ENCODE data around the gene KCNH2. TPM values are rescaled to one million over a fixed set of nuclear protein-coding genes. Genes with fewer than 3 reads are reported as not detected.

Gene KCNH2
- total RNA-seq (2016; rRNA removed; fragmentation: Illumina TruSeq; extraction: Trizol) (0.11 TPM in 1 of 2 replicates, not detected in the other), polyA plus RNA-seq (2011; rRNA removed) (0.09 and 0.12 TPM in 2 replicates), polyA minus RNA-seq (2011; rRNA and poly(A)+ RNA removed; ENCODE audit: low replicate concordance) (0.74 and 1.2 TPM in 2 replicates), Bru-seq, nascent RNA (percentile 3 among the genes with signal in this experiment), BruChase-seq, experiment 1, labeled RNA remaining after a 6-hour chase (percentile 6 among the genes with signal in this experiment), BruChase-seq, experiment 2, labeled RNA remaining after a 2-hour chase (percentile 9 among the genes with signal in this experiment)
- total RNA-seq (2016; cell fraction: cytosol; rRNA removed; fragmentation: Illumina TruSeq; extraction: Trizol; ENCODE audit: low read depth) = not detected in 2 replicates
- 0.13 TPM in 1 of 2 replicates, not detected in the other for total RNA-seq (2016; cell fraction: insoluble cytoplasmic fraction; rRNA removed; fragmentation: Illumina TruSeq; extraction: Trizol)
- 0.07 and 0.09 TPM in 2 replicates for total RNA-seq (2016; cell fraction: membrane; rRNA removed; fragmentation: Illumina TruSeq; extraction: Trizol)
- total RNA-seq (2016; cell fraction: nucleus; rRNA removed; fragmentation: Illumina TruSeq; extraction: Trizol) = 0.09 and 0.28 TPM in 2 replicates
- 0.09 and 0.11 TPM in 2 replicates for polyA plus RNA-seq (2011; cell fraction: cytosol; rRNA removed)
- polyA plus RNA-seq (2011; cell fraction: nucleus; rRNA removed) = 0.32 and 0.38 TPM in 2 replicates
- polyA plus RNA-seq (2012) = 0.07 TPM in 1 of 2 replicates, not detected in the other
- polyA plus RNA-seq (2016; cell fraction: cytosol; fragmentation: Illumina TruSeq; extraction: Trizol; ENCODE audit: low read depth) = 0.03 TPM in 1 of 2 replicates, not detected in the other
- polyA plus RNA-seq (2016; cell fraction: insoluble cytoplasmic fraction; fragmentation: Illumina TruSeq; extraction: Trizol; ENCODE audit: low read depth) = not detected in 2 replicates
- polyA plus RNA-seq (2016; cell fraction: membrane; fragmentation: Illumina TruSeq; extraction: Trizol; ENCODE audit: low read depth) = 0.06 TPM in 1 of 2 replicates, not detected in the other
- not detected in 2 replicates for polyA plus RNA-seq (2016; cell fraction: nucleus; fragmentation: Illumina TruSeq; extraction: Trizol; ENCODE audit: insufficient read depth, low read depth)
- 0.30 TPM in 1 of 2 replicates, not detected in the other for polyA minus RNA-seq (2011; cell fraction: cytosol; rRNA and poly(A)+ RNA removed)
- 0.13 TPM in 1 of 2 replicates, not detected in the other for polyA minus RNA-seq (2011; cell fraction: nucleus; rRNA and poly(A)+ RNA removed)
- long read RNA-seq, experiment 1 = 0 reads
- long read RNA-seq, experiment 2, partial matches to known transcripts = 1 of 1 reads
- long read RNA-seq, experiment 2, other reads (novel, unspliced or antisense) = 0 of 1 reads

GRCh38 chr7:150978126-150978789, at the start of gene KCNH2:
TSS of gene KCNH2 (minus strand) at chr7:150978321. CDS start at chr7:150977913, 408 bp downstream.
- no peak for FAIRE-seq
- peak; percentile 10; the same call in 2 of the 3 replicates for ATAC-seq
- in situ Hi-C loops (cut with HindIII; ENCODE audit: extremely low pct_ligation_motif_present, low pct_unique_long_range_greater_than_20kb) (no loop called here), intact Hi-C loops (cut with micrococcal nuclease; ENCODE audit: unreplicated experiment) (no loop called here)
- H3K79me2 ChIP-seq (ENCODE audit: insufficient read depth, low read length) = no peaks in the 10 kb centered on the region
- no peak within 1 kb of the TSS for H3K9ac ChIP-seq (ENCODE audit: insufficient read depth, low read depth, low read length)
- DNase-seq (ENCODE audit: low spot score) = no peak
- TF ChIP-seq, protein P1, sequence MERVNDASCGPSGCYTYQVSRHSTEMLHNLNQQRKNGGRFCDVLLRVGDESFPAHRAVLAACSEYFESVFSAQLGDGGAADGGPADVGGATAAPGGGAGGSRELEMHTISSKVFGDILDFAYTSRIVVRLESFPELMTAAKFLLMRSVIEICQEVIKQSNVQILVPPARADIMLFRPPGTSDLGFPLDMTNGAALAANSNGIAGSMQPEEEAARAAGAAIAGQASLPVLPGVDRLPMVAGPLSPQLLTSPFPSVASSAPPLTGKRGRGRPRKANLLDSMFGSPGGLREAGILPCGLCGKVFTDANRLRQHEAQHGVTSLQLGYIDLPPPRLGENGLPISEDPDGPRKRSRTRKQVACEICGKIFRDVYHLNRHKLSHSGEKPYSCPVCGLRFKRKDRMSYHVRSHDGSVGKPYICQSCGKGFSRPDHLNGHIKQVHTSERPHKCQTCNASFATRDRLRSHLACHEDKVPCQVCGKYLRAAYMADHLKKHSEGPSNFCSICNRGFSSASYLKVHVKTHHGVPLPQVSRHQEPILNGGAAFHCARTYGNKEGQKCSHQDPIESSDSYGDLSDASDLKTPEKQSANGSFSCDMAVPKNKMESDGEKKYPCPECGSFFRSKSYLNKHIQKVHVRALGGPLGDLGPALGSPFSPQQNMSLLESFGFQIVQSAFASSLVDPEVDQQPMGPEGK (CRISPR knock-in tag; IDR thresholded peaks at IDR 0.05) = peak; percentile 31; the same call in 1 of the 2 replicates
- TF ChIP-seq POLR2G (IDR thresholded peaks at IDR 0.05; ENCODE audit: low read depth, low read length) (no peak), RFX1 (IDR thresholded peaks at IDR 0.05) (no peak), ZNF687 (CRISPR knock-in tag; IDR thresholded peaks at IDR 0.05) (peak; percentile 40)
- TF ChIP-seq, protein P2, sequence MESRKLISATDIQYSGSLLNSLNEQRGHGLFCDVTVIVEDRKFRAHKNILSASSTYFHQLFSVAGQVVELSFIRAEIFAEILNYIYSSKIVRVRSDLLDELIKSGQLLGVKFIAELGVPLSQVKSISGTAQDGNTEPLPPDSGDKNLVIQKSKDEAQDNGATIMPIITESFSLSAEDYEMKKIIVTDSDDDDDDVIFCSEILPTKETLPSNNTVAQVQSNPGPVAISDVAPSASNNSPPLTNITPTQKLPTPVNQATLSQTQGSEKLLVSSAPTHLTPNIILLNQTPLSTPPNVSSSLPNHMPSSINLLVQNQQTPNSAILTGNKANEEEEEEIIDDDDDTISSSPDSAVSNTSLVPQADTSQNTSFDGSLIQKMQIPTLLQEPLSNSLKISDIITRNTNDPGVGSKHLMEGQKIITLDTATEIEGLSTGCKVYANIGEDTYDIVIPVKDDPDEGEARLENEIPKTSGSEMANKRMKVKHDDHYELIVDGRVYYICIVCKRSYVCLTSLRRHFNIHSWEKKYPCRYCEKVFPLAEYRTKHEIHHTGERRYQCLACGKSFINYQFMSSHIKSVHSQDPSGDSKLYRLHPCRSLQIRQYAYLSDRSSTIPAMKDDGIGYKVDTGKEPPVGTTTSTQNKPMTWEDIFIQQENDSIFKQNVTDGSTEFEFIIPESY (CRISPR knock-in tag; IDR thresholded peaks at IDR 0.05) = no peak
- peak within 1 kb of the TSS; percentile 87 for H3K4me2 ChIP-seq (ENCODE audit: low read depth, low read length)
- no peak within 1 kb of the TSS for H3K27ac ChIP-seq (ENCODE audit: extremely low read length, insufficient read depth, low read length)
- no TSS peak for BruUV-seq (replicated peaks)
- peaks cover 37% of the 10 kb centered on the region for H3K4me1 ChIP-seq (ENCODE audit: insufficient read depth, low read length)
- H4K20me1 ChIP-seq (ENCODE audit: insufficient read depth, low read length) = peaks cover 4% of the 10 kb centered on the region; the same call in 1 of the 2 replicates
- ChIA-PET POLR2A (no interaction called here), CTCF (ENCODE audit: low intra/inter-chr PET ratio, low total read pairs) (no interaction called here)
- H2AFZ ChIP-seq (ENCODE audit: low read length) = no peak within 1 kb of the TSS
- peaks cover 14 to 59% of the 10 kb centered on the region in 2 experiments for H3K27me3 ChIP-seq (ENCODE audit: control insufficient read depth in 1 of 2, insufficient read depth in 2 of 2, low read length in 2 of 2)
- 0% methylated on average over 10 of the region's 81 CpGs for WGBS (ENCODE audit: low lambda C conversion rate)
- no peaks in the 10 kb centered on the region for H3K36me3 ChIP-seq (replicated peaks in 1 of 2; ENCODE audit: control insufficient read depth in 1 of 2, insufficient read depth in 2 of 2, low read length in 2 of 2)
- H3K9me3 ChIP-seq (ENCODE audit: low read length) = no peaks in the 10 kb centered on the region
- peak within 1 kb of the TSS; percentile 16 to 66 (median 47); a peak in 5 of 6 replicates for H3K4me3 ChIP-seq (replicated peaks in 1 of 3; ENCODE audit: insufficient read depth in 1 of 3, low read depth in 2 of 3, low read length in 3 of 3)

All from HepG2 (cell line).